Astrocyte of the spinal cord (primary cell): ENCODE results near the gene LHFPL3.

Experiments used
- DNase-seq: peaks from one replicate; pipeline ENCODE4 v3.0.0; 2011; ENCODE audit warnings: low read depth, low spot score
- H3K4me3 ChIP-seq: 2 replicates; pipeline ENCODE4 v1.5.1; 2011; ENCODE audit warnings: low read depth, mild to moderate bottlenecking, low read length, moderate library complexity
- in situ Hi-C: cut with HindIII; loops from 2 replicates; pipeline ENCODE4 v1.10.0; 2017; ENCODE audit warnings: low sequenced_read_pairs
- TF ChIP-seq, protein P1 (sequence below): IDR thresholded peaks from 2 replicates; pipeline ENCODE4 v1.5.1; 2012; ENCODE audit warnings: low read depth, mild to moderate bottlenecking, low read length, inconsistent platforms

Gene LHFPL3

DNA sequence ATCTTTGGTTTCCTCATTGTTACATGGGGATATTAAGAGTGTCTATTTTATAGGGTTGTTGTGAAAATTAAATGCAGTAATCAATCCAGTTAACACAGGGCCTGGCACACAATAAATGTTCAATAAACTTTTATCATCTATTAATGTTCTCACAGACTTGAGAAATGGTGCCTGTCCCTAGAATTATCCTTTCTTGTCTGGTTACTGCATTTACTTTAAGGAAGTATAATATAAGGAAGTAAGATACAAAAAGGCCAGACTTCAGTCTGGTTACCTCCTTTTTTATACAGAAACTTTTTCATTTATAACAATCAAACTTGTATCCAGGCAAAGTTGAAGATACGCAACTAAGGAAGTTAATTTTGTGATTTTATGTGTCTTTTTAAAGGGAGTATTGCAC is 117.0 kb downstream of the LHFPL3 start:
- TF ChIP-seq, protein P1, sequence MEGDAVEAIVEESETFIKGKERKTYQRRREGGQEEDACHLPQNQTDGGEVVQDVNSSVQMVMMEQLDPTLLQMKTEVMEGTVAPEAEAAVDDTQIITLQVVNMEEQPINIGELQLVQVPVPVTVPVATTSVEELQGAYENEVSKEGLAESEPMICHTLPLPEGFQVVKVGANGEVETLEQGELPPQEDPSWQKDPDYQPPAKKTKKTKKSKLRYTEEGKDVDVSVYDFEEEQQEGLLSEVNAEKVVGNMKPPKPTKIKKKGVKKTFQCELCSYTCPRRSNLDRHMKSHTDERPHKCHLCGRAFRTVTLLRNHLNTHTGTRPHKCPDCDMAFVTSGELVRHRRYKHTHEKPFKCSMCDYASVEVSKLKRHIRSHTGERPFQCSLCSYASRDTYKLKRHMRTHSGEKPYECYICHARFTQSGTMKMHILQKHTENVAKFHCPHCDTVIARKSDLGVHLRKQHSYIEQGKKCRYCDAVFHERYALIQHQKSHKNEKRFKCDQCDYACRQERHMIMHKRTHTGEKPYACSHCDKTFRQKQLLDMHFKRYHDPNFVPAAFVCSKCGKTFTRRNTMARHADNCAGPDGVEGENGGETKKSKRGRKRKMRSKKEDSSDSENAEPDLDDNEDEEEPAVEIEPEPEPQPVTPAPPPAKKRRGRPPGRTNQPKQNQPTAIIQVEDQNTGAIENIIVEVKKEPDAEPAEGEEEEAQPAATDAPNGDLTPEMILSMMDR = no peak
- no peak overlapping the region for H3K4me3 ChIP-seq
- DNase-seq = no peak
- in situ Hi-C loops = no loop called here

DNA sequence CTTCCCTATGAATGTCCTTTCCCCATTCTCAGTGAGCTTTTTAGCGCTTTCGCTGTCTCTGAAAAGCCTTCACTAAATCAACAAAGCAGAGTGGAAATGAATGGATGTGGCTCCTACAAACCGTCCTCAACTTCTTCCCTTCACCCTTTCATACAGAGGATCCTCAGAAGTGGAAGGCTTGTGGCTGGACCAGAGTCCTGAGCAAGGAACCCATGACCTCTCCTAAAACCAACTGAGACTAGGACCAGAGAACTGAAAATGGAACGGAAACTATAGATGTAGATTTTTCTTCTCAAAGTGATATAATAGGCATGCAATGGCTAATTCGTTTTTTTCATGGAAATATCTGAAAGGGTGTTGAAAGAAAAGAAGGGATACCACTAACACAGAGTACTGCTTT is 122.5 kb downstream of the LHFPL3 start:
- TF ChIP-seq, protein P1 = no peak
- H3K4me3 ChIP-seq = no peak overlapping the region
- in situ Hi-C loops = no loop called here
- DNase-seq = no peak

DNA sequence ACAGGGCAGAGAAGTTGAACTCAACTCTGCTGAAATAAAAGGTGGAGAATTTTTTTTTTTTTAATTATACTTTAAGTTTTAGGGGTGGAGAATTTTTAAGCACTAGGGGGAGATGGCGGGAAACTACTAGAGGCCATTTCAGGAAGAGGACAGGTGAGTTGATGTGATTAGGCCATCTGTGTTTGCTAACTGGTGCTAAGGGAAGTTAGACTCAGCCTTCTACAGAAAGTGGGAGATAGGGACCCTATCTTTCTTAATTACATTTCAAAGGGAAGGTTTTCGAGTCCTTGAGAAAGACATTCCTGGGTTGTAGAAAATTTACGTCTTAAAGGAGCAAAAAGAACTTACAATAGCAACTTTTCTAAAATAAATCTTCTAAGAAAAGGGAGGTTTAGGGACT is 124.8 kb downstream of the LHFPL3 start:
- no peak for DNase-seq
- in situ Hi-C loops = no loop called here
- TF ChIP-seq, protein P1 = no peak
- H3K4me3 ChIP-seq = no peak overlapping the region

DNA sequence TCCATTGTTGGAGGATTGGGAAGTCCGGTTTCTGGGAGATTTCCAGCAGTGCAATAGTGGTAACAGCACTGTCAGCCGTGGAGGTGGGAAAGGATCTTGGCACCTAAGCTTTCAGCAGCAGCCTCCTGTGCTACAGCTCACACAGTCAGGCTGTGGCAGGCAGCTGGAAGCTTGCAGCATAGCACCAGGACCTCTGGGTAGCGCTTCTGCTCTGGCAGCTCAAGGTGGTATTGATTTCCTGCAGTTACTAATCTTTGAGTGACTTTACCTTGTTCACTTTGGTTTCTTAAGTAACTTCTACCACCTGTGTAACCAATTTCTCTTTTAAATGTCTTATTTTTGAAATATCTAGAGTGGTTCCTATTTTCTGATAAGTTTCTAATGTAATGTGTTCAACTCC is 130.5 kb downstream of the LHFPL3 start:
- in situ Hi-C loops = no loop called here
- TF ChIP-seq, protein P1 = no peak

DNA sequence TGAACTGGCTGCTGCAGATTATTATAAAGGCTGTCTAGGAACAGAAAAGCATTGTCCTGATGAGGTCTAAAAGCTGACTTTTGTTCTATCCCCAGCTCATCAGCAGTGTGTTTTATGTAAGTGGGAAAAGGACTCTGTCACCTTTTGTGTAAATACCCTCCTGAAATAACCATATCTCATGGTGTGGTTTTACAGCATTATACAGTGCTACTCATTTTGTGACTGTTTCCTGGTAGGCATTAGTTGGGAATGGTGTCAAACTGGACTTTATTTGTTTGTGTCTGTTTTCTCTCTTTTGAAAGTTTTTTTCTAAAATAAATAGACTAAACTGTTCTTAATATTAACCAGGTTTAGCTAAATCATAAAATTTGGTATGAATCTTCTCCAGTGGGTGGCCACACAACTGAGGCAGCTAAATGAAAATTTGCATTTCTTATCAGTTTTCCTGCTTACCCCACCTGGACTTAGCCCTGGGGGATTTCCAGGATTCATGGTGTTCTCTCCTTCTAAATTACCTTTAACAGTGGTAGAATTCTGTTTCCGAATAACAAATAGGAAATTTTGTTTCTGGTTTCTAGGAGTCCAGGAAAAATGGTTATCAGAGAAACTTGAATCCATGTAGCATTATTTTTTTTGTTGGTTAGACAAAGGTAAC is 140.9 kb downstream of the LHFPL3 start:
- in situ Hi-C loops = no loop called here
- no peak for DNase-seq
- TF ChIP-seq, protein P1 = no peak
- H3K4me3 ChIP-seq = no peak overlapping the region

More for the DNA sequence above, 130.5 kb downstream of the LHFPL3 start:
- DNase-seq = no peak
- H3K4me3 ChIP-seq = no peak overlapping the region

DNA sequence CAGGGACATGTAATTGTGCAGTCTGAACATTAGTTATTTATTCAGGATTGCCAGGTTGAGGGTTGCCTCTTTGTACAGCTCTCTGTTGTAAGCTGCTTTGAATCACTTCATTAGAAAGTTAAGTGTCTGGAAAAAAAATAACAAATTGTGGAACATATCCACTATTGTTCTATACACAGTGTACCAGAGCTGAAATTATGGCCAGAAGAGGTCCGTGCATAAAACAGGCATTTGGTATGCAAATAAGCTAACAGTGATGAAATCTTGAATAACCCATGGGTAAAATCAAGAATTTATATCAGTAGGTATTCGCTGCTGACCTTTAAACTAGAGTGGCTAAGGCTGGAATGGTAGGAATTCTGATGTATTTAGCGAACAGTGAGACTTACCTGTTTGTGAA is 152.1 kb downstream of the LHFPL3 start:
- H3K4me3 ChIP-seq = no peak overlapping the region
- TF ChIP-seq, protein P1 = no peak
- DNase-seq = no peak
- in situ Hi-C loops = no loop called here
